Central memory CD4-positive, alpha-beta T cell (primary cell): ENCODE measurements around the gene GATAD1.
"Not testable (repeated sequence)": the region's sequence is repeated elsewhere in the genome, so short reads cannot be mapped to it uniquely, and the experiment has no call there.

ENCODE experiments used
- DNase-seq: peaks from one replicate; pipeline ENCODE4 v3.0.0; 2022

GATAD1 gene

DNA sequence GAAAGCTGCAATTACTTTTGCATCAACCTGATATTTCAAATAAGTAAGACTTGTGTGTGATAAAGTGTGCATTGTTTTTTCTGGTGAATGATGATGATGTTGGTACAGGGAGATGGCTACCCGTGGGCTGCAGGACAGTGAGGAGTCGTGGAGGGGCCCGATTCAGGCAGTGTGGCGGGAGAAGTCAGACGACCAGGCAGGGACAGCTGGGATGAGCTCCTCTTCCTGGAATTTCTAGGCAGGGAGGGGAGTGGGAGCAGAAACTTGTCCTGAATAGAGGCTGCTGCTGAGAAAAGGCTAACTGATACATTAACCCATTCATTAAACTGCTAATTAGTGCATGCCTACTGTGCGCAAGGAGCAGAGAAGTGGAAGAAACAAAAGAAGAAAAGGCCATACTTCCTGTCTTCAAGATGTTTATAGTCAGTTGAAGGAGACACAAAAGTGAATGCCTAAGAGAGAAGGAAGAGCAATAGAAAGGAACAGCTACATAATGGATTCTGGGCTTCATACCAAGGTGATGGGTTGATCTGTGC is 9.3 kb upstream of the GATAD1 start:
- no peak for DNase-seq

DNA sequence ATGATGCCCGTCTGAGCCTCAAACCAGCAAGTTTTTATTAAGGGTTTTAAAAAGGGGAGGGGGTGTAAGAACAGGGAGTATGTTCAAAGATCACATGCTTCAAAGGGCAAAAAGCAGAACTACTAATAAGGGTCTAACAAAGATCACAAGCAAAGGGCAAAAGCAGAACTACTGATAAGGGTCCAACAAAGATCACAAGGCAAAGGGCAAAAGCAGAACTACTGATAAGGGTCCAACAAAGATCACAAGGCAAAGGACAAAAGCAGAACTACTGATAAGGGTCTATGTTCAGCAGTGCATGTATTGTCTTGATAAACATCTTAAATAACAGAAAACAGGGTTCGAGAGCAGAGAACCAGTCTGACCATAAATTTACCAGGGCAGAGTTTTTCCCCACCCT is 4.6 kb upstream of the GATAD1 start:
- not testable (repeated sequence) for DNase-seq

DNA sequence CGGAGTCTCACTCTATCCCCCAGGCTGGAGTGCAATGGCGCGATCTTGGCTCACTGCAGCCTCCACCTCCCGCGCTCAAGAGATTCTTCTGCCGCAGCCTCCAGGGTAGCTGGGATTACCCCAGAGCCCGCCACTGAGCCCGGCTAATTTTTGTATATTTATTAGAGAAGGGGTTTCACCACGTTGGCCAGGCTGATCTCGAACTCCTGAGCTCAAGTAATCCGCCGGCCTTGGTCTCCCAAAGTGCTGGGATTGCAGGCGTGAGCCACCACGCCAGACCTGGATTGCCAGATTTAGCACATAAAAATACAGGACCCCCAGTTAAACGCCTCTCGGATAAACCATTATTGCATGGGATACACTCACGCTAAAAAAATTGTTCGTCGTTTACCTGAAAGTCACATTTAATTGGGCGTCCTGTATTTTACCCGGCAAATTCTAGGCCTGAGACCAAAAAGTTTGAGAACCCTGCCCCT is 375 bp upstream of the GATAD1 start:
- DNase-seq, result no peak

DNA sequence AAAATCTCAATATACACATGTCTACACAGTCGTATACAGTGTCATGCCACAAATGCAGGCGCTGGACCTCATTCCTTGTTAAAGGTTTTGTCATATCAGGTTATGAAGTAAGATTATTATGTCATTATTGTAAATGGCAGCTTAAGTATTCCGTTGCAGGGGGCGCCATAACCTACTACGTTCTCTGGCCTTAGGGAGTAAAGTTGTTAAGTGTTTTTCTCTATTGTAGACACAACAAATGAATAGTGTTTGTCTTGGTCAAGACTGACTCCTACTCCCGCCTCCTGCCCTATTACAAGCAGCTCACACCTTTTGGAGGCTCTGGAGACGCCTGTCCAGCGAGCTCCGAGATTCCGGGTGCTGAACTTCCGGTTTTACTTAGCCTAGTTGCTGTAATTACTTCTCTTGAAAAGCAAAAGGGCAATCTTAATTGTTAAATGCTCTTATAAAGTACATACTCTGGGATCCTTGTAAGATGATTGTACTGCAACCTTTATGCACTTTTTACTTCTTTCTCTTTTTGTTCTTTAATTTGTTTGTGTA is 994 bp downstream of the GATAD1 start:
- DNase-seq, result peak; percentile 71

DNA sequence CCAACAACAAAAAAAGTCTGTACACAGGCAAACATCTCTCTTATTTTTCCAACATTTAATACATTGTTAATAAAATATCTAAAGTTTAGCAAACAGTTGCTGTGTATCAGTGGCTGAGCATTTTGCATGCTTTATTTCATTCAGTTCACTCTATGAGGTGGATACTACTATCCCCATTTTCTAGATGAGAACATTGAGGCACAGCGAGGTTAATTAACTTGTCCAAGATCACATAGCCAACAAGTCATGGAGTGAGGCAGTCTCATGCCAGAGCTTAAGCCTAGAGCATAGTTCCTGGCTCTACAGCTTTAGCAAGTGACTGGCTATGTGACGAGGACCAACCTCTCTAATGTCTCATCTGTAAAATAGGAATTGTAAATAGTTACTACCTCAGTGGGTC is 4.4 kb downstream of the GATAD1 start:
- DNase-seq, result no peak

DNA sequence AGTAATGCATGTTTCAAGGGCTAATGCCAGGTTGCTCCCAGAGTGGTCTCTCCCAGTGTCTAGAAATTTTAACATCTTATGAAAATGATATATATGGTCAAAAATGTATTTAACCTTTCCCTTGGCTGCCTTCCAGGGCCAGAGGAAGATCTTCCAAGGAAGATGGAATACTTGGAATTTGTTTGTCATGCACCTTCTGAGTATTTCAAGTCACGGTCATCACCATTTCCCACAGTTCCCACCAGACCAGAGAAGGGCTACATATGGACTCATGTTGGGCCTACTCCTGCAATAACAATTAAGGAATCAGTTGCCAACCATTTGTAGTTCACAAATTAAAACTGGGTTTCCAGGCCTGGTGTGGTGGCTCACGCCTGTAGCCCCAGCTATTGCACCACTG is 9.0 kb downstream of the GATAD1 start:
- DNase-seq, result no peak

DNA sequence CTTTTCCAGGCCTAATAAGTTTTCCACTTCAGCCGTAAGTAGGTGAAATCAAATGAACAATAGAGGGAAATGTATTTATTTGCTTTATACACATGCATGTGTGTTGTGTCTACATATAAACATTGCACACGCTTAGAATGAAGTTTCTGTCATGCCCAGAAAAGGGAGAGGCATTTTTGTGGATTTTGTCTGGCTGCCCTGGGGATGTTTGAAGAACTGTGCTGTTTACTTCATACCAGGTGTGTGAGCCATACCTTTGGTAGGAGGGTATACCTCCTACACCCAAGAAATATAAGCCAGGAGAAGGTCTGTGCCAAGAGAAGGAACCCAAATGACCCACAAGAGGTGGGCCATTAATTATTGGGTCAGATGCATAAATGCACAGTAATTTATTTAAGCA is 12.8 kb downstream of the GATAD1 start:
- no peak for DNase-seq

DNA sequence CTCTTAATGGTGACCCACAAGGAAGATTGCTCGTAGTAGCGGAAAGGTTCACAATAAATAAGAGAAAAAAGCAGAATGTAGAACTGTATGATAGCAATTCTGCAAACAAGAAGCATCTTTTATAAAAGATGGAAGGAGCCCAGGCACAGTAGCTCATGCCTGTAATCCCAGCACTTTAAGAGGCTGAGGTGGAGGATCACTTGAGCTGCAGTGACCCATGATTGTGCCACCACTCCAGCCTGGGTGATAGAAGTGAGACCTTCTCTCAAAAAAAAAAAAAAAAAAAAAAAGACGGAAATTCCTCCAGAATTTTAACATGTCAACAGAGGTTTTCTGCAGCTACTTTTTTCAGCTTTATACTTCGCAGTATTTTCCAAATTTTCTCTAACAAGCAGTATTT is 13.2 kb downstream of the GATAD1 start:
- DNase-seq, result no peak

DNA sequence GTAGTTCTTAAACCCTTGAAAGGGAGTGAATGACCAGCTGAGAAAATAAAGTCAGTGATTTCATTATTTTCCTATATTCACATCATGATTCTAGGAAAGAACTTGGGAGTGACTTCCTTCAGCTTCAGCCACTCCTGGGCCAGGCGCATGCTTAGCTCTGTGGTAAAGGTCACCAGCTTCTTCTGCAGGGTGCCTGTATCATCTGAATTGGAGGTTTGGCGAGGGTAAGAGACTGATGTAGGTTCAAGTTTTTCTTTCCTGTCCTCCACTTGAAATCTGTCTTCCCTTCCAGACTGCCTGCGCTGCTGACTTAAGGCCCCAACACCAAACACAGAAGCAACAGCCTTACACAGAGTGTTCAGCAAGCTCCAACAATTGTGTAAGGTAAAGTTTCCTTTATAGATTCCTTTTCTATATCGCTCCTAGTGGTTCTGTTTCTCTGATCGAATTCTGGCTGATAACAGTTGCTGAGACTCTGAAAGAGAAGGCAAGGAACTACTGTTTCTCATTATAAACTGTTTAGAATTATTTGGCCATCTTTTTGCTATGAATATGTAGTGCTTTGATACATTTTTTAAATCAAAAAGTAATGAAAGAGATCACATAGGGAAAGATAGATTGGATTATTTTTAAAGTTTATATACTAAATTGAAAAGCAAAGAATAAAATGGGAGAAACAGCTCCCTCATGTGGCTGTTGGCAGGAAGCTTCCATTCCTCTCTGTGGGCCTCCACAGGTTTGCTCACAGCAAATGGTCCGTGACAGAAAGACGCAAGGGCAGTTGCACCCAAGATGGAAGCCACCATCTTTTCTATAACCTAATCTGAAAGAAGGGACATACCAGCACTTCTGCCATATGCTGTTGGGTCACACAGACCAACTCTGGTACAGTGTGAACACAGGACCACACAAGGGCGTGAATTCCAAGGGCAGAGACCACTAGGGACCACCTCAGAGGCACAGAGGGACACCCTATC is 14.0 kb downstream of the GATAD1 start:
- no peak for DNase-seq

DNA sequence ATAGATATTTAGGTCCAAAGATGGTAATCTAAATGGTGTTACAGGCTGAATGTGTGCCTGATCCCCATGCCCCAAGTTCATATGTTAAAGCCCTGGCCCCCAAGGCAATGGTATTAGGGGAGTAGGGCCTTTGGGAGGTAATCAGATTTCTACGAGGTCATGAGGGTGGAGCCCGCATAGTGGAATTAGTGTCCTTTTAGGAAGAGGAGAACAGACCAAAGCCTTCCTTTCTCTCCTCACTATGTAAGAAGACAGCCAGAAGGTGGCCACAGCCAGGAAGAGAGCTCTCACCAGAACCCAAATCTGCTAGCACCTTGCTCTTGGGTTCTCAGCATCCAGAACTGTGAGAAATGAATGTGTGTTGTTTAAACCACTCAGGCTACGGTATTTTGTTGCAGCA is 15.3 kb downstream of the GATAD1 start:
- DNase-seq, result no peak

DNA sequence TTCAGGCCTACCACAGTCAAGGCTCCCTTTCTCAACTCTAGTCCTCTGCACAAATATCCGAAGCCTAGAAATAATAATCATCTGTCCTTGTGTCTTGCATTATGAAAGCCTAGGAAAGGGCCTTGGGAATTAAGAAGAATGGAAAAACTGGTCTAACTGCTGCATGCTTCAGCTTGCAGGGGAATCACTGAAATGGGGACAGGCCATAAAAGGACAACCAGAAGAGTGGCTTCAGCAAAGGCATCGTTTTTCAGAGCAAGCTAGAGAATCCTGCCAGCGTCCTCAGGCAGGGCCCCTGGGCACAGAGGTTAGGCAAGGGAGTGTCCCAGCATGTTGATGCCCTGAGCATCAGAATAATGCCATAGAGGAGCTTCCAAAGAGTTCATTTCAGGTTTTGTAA is 17.2 kb downstream of the GATAD1 start:
- no peak for DNase-seq

DNA sequence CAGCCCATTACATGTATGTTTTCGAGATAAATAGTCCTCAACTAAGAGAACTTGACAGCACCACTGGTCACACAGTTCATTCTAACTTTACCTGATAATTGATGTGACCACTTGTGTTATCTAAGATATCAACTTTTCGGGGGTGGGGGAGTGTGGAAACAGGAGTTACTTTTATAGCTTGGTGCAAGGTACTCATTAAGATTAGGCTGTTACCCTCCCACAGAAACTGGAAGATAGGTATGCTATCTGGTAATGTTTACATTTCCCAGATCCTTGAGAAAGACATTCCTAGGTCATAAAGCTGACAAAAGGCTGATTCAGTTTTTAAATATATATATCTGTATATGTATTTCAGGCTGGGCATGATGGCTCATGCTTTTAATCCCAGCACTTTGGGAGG is 19.4 kb downstream of the GATAD1 start:
- DNase-seq, result no peak

DNA sequence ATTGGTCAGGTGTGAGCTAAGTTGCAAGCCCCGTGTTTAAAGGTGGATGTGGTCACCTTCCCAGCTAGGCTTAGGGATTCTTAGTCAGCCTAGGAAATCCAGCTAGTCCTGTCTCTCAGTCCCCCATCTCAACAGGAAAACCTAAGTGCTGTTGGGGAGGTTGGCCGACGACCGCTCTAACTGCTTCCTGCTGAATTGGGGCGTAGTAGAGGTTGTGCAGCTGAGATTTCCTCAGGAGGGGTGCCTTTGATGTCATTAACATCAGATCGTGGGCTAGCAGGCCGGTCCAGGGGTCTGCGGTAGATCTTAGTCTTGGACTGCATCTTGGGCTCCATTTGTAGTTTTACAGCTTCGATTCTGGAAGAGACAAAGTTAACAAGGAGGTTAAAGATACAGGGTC is 21.3 kb downstream of the GATAD1 start:
- not testable (repeated sequence) for DNase-seq

DNA sequence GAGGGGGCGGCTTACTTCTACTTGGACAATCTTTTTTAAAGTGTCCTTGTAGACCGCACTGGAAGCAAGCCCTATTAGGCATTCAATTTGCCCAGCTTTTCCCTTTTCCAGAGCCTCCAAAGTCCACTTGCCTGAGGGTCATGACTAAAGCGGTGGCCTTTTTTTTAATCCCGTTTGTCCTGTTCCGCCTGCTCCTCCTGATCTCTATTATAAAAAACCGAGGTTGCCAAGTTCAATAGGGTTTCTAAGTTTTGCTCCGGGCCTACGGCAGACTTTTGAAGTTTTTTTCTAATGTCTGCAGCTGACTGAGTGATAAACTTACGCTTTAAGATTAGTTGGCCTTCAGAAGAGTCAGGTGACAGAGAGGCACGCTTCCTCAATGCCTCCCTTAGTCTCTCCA is 26.7 kb downstream of the GATAD1 start:
- DNase-seq, result not testable (repeated sequence)

DNA sequence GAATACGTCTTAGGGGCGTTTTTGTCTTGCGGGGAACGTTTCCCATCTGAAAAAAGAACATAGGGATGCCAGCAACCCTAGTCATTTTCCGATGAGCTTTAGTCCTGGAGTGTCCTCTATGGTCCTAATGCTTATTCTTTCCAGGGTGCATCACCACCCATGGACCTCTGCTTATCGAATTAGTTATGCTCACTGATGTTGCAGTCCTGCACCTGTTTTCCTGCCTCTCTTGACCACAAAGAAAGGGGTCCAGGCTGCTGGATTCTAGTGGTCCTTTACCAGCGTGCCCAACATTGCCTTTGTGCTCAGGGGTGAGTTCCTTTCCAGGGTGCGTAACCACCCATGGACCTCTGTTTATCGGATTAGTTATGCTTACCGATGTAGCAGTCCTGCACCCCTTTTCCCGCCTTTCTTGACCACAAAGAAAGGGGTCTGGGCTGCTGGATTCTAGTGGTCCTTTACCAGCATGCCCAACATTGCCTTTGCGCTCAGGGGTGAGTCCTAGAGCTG is 28.0 kb downstream of the GATAD1 start:
- not testable (repeated sequence) for DNase-seq

DNA sequence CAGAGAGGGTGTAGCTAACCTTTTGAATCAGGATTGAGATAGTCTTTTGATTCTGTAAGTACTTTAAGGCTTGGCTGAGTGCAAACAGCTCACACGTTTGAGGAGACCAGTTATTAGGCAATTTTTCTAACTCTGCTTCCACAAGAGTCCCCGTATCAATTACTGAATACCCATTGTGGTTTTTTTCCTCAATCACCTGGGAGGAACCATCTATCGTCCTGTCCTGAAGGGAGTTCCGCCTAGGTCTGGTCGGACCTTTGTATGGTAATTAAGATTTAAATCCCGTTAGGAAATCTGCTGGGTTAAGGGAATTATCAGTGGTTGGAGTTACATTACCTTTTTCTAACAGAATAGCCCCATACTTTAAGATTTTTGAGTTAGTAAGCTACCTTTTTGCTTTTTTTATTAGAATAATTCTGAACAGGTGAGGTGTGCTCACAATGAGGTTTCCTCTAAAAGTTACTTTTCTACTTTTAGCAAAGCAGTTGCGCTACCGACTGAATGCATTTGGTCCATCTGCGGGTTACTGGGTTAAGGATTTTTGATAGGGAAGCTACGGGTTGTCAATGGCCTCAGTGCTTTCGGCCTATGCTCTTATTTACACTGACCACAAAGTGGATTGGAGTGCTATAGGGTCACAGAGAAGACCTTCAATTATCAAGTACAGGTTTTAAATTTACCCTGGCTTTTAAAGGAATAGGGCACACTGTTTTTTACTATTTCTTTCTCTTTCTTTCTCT is 28.7 kb downstream of the GATAD1 start:
- not testable (repeated sequence) for DNase-seq

DNA sequence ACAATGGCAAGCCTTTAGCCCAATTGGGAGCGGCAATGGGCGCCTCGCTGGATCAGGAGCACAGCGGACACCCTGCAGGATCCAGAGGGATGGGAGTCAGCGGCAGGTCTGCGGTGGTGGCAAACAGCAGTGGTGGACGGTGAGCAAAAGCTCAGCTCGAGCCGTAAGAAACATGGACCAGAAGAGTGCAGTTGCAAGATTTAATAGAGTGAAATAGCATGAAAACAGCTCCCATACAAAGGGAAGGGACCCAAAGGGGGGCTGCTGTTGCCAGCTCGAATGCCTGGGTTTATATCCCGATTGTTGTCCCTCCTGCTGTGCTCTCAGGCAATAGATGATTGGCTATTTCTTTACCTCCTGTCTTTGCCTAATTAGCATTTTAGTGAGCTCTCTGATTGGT is 30.4 kb downstream of the GATAD1 start, which contains the start of gene ERVW-1:
Gene ERVW-1, minus strand, starts transcription at position 266 of the 400 bp plus-strand sequence. CDS start 7,565 bp downstream, outside the sequence.
- DNase-seq, result not testable (repeated sequence)

DNA sequence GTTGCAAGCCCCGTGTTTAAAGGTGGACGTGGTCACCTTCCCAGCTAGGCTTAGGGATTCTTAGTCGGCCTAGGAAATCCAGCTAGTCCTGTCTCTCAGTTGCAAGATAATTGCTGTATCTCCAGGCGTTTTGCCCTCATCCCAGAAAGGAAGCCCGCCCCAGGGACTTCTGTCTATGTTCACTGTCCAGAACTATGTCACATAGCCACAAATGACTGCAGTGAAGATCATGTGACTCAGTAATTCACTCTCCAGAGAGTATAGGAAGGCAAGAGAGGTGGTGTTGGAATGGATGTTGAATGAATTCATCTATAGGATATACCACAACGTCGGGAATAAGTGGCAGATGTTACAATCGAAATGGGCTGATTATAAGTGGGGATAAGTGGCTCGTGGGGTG is 30.8 kb downstream of the GATAD1 start:
- no peak for DNase-seq

DNA sequence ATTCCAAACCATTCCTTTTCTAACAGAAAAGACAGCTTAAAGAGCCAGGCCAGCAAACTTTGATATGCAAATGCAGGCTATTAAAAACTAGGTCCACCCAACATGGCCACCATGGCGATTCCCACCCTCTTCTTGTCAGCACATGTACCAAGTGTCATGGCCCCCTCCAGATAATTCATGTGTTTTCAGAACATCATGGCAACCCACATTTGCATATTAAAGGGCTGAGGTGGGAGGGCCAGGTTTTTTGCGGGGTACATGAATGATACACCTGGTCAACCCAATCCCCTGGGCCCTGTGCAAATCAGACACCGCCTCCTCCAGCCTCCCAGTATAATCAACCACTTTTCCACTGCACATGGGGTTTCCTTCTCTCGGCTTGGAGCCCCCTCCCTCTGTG is 31.4 kb downstream of the GATAD1 start:
- DNase-seq, result no peak

DNA sequence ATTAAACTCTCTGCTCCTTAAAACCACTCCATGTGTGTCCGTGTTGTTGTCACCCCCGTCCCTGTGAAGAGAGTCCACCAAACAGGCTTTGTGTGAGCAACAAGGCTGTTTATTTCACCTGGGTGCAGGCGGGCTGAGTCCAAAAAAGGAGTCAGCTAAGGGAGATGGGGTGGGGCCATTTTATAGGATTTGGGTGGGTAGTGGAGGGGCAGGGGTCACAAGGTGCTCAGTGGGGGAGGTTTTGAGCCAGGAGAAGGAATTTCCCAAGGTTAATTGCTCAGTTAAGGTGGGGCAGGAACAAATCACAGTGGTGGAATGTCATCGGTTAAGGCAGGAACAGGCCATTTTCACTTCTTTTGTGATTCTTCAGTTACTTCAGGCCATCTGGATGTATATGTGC is 31.9 kb downstream of the GATAD1 start:
- not testable (repeated sequence) for DNase-seq

DNA sequence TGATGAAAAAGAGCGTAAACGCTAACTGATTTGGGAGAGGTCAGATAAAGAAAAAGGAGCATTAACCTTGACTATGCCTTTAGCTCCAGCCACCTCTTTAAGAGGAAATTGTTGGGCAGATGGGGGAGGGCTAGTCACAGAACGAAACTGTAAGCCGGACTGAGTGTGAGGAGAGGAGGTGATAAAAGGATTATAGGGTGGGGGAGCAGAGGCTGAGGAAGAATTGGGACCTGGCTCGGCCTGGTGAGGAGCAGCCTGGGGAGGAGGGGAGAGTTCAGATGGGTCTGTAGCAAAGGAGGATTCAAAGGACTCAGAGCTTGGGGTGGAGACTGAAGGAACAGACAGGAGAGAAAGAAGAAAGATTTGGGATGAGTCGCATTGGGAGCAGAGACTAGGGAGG is 36.3 kb downstream of the GATAD1 start:
- not testable (repeated sequence) for DNase-seq

DNA sequence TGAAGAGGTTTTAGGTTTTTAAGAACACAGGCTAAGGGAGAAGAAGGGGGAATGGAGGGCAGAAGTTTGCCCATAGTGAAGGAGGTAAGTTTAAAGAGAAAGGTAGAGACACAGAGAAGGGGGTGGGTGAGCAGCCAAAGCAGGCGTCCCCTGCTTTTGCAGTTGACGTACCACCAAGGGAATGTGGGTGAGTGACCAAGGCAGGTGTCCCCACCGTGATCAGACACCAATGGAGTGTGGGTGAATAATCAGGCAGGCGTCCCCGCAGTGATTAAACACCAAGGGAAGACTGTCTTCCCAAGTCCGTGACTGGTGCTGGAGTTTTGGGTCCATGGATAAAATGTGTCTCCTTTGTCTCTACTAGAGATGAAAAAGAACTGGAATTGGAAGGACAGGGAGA is 36.9 kb downstream of the GATAD1 start:
- DNase-seq, result not testable (repeated sequence)
